HCT116 (cell line): Measurements from ENCODE around the gene CFAP99.

Source experiments
- EZH2 ChIP-seq: fragments of 200-600 bp; sonication (generic); IDR thresholded peaks from 2 replicates; pipeline ENCODE4 v1.6.1; 2017; ENCODE audit warnings: antibody characterized with exemption, mixed run types
- EZH2phosphoT487 ChIP-seq: fragments of 200-600 bp; IDR thresholded peaks from 2 replicates; pipeline ENCODE4 v1.6.1; 2018; ENCODE audit warnings: antibody characterized with exemption, borderline replicate concordance
- POLR2A ChIP-seq: IDR thresholded peaks from 2 replicates; pipeline ENCODE4 v1.7.0; 2011; ENCODE audit warnings: borderline replicate concordance; ENCODE audit not compliant: insufficient read depth, insufficient read length; ENCODE audit errors: extremely low read depth
- POLR2AphosphoS5 ChIP-seq: IDR thresholded peaks from 2 replicates; pipeline ENCODE4 v1.6.1; 2011; ENCODE audit warnings: mild to moderate bottlenecking, low read depth, low read length, moderate library complexity
- ZFX ChIP-seq: fragments of 450-650 bp; IDR thresholded peaks from 2 replicates; pipeline ENCODE4 v1.6.1; 2017
- TF ChIP-seq, protein P1 (sequence below), 3 experiments: fragments of 200-600 bp in 1 of 3; sonication (generic) in 1 of 3; IDR thresholded peaks in 2 of 3; conservative IDR thresholded peaks in 1 of 3; 2 replicates each; pipeline ENCODE4 v1.5.1; 2012 to 2017; ENCODE audit warnings: low read depth in 2 of 3, low read length in 2 of 3, antibody characterized with exemption in 1 of 3, borderline replicate concordance in 1 of 3, control low read depth in 1 of 3, mild to moderate bottlenecking in 1 of 3, mixed read lengths in 1 of 3, mixed run types in 1 of 3, moderate library complexity in 1 of 3; ENCODE audit not compliant: insufficient read depth in 1 of 3
- TF ChIP-seq, protein P2 (sequence below): IDR thresholded peaks from 2 replicates; pipeline ENCODE4 v1.6.1; 2012

DNA sequence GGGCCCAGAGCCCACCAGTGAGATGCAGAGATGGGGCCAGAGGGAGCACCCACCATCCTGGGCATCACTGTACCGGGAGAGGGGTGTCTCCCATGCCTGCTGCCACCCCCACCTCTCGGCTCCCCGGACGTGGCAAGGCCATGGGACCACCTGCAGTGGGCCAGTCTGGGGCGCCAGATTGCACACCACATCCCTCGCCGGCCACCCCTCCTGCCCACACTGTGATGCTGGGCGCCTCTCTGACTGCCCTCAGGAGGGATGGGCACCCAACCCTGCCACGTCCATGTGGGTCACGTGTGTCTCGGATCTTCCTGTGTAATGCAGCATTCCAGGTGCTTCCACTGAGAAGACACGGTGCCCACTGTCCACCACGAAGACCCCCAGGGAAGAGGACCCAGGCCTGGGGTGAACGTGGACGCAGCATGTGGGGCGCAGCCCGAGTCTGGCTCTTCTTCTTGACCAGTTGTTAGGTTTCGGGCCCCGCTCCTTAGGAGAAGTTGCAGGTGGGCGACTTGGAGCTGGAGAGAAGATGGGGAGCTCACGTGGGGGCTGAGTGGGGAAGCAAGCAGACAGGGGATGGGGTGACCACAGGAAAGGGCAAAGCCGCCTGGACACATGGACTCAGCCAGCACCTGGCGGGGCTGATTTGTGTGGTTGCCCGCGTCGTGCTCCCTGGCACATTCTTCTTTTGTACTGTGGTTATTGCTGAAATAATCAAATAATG is 48.0 kb upstream of the CFAP99 start:
- no peak for TF ChIP-seq POLR2A
- no peak for TF ChIP-seq POLR2AphosphoS5
- TF ChIP-seq, protein P1, sequence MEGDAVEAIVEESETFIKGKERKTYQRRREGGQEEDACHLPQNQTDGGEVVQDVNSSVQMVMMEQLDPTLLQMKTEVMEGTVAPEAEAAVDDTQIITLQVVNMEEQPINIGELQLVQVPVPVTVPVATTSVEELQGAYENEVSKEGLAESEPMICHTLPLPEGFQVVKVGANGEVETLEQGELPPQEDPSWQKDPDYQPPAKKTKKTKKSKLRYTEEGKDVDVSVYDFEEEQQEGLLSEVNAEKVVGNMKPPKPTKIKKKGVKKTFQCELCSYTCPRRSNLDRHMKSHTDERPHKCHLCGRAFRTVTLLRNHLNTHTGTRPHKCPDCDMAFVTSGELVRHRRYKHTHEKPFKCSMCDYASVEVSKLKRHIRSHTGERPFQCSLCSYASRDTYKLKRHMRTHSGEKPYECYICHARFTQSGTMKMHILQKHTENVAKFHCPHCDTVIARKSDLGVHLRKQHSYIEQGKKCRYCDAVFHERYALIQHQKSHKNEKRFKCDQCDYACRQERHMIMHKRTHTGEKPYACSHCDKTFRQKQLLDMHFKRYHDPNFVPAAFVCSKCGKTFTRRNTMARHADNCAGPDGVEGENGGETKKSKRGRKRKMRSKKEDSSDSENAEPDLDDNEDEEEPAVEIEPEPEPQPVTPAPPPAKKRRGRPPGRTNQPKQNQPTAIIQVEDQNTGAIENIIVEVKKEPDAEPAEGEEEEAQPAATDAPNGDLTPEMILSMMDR (IDR thresholded peaks at IDR 0.05 in 2 of 3, conservative IDR thresholded peaks at IDR 0.05 in 1 of 3; ENCODE audit: borderline replicate concordance in 1 of 3, insufficient read depth in 1 of 3, low read depth in 2 of 3, low read length in 2 of 3): no peak
- TF ChIP-seq EZH2phosphoT487: no peak
- no peak for TF ChIP-seq ZFX
- TF ChIP-seq, protein P2, sequence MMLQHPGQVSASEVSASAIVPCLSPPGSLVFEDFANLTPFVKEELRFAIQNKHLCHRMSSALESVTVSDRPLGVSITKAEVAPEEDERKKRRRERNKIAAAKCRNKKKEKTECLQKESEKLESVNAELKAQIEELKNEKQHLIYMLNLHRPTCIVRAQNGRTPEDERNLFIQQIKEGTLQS: no peak
- no peak for TF ChIP-seq EZH2
